GM19324 (cell line): Measurements from ENCODE around the gene C1QTNF9B.
A peak's percentile ranks its signal among the peaks of the same experiment; 100 is the strongest.
"Not testable (repeated sequence)": the region's sequence is repeated elsewhere in the genome, so short reads cannot be mapped to it uniquely, and the experiment has no call there.

Source experiments
- ATAC-seq: cut with Tn5 transposase; IDR thresholded peaks from one replicate; pipeline ENCODE4 v1.9.1; 2021; ENCODE audit warnings: mild to moderate bottlenecking, moderate library complexity; ENCODE audit not compliant: unreplicated experiment, low FRiP score

C1QTNF9B gene

GRCh38 chr13:23898101-23898500, 799 bp upstream of the C1QTNF9B start:
- no peak for ATAC-seq

DNA sequence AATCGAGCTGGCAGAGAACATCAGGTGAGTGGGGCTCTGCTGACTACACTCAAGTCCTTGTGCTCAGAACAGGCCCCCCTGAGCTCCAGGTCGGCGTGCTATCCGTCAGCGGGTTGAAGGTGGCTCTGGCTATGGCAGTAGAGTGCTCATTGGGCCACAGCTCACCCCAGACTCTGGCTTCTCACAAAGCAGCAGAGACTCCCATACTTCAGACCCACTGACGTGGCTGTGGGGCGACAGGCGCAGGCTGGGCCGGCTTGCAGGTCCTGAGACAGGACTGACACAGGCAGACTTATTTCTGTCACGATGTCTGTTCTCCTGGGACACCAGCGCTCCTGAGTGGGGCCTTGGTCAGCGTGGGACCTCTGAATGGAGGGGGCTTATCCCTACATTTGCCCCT, 2.6 kb downstream of the C1QTNF9B start:
- not testable (repeated sequence) for ATAC-seq

DNA sequence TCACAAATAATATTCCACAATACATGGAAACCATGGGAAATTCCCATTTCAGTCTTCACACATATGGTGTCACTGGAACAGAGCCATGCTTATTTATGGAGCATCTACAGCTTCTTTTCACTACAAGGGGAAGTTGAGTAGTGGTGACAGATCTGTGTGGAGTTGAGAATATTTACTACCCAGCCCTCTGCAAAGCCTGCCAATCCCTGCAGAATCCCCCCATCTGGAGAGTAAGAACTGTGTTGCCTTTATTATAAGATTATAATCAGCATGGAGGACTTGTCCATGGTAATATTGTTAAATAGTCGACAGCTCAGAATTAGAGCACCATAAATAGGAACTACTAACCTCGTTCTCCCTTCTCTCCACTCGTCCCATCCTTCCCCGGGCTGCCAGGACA, 3.5 kb downstream of the C1QTNF9B start:
- not testable (repeated sequence) for ATAC-seq

GRCh38 chr13:23889615-23890607, 7.4 kb downstream of the C1QTNF9B start:
- ATAC-seq, result peak; percentile 15

DNA sequence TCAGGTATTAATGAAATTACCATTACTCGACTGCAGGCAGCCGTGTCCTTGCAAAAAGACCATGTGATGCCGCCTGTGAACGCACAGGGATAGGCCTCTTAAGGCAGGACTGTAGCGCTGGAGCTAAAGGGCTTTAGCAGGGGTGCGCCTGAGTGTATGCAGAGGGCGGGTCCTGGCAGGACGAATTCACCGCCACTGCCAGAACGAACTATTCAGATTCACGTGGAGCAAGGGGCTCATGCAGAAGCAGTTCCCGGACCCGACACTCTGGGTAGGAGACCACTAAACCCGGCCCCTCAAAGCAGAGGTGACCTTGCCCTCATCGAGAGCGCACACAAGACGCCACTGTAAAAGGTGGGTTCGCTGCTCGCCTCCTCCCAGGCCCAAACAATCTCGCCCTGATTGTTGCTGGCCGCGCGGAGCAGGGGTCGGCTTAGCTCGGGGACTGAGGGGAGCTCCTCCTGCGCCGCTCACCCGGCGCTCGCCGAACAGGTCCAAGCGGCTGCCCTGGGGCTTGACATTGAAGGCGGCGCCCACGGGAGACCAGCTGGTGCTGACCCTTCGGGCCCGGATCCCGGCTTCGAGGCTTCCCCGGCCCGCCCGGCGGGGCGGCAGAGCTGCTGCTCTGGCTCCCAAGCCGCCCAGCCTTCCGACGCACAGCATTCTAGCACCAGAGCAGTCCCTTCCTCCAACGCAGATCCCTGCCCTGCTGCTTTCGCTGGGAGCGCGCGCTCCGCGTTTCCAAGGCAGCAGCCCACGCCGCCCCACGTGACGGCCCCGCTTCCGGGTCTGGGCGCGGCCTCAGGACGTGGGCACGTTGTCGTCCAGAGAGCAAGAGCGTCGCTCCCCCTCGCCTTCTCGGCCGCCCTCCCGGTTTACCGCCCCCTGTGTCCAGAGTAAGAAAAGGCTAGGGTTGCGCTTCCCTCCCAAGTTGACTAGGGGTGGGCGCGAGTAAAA, 8.4 kb downstream of the C1QTNF9B start, which contains the start of gene MIPEP:
Gene MIPEP, minus strand, starts transcription at position 743 of the 957 bp plus-strand sequence. Its CDS starts 80 bp downstream, at position 663.
- peak; percentile 98 for ATAC-seq

GRCh38 chr13:23884361-23884760, 12.9 kb downstream of the C1QTNF9B start:
- not testable (repeated sequence) for ATAC-seq

DNA sequence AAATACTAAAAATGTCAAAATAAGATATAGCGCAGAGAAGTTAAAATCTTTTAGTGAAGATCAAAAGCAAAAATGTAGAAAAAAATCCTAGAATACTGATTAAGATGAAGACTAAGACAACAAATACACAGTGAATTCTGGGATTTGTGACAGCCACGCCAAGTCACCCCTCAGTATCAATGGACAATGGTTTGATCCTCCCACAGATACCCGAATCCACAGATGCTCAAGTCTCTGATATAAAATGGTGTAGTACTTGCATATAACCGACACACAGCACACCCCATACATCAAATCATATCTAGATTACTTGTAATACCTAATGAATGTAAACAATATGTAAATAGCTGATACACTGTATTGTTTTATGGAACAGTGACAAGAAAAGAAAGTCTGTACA, 14.0 kb downstream of the C1QTNF9B start:
- ATAC-seq, result no peak

DNA sequence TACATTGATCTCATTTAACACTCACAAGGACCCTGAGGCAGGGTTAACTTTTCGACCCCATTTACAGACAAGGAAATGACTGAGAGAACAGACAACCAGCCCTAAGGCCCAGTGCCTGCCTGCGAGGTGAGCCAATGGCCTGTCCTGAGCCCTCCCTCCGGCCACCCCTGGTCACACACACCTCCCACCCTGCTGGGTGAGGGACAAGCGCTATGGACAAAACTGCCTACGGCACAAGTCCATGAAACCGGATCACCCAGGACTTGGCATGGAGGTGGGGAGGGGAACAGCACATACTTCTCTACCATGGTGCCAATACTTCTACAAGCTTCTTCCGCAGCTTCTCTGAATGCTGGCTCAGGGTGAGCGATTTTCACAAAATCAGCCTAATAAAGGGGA, 15.9 kb downstream of the C1QTNF9B start:
- ATAC-seq, result not testable (repeated sequence)

GRCh38 chr13:23880493-23881401, 16.6 kb downstream of the C1QTNF9B start:
- not testable (repeated sequence) for ATAC-seq

- no peak for ATAC-seq
Observed at GRCh38 chr13:23877286-23877685, 20.0 kb downstream of the C1QTNF9B start.

- ATAC-seq, result no peak
Observed at GRCh38 chr13:23876265-23876664, 21.0 kb downstream of the C1QTNF9B start.

GRCh38 chr13:23871616-23872220, 25.6 kb downstream of the C1QTNF9B start:
- ATAC-seq, result no peak

- no peak for ATAC-seq
Observed at GRCh38 chr13:23870356-23871140, 26.8 kb downstream of the C1QTNF9B start.

DNA sequence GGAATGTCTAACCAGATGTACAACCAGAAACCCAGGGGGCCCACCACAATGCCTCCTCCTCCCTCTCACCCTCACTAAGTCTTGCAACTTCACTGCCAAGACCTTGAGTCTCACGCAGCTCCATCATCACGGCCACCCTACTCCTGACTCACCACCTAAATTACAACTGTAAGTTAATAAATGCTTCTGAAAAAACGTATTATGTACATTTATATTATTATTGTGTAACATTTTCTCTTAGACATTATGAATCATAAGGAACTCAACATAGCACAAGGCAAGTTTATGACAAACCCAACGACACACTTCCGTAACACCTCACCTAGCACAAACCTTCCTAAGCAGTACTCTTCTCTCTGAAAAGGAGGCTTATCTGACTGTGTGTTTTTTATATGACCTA, 28.8 kb downstream of the C1QTNF9B start:
- no peak for ATAC-seq

DNA sequence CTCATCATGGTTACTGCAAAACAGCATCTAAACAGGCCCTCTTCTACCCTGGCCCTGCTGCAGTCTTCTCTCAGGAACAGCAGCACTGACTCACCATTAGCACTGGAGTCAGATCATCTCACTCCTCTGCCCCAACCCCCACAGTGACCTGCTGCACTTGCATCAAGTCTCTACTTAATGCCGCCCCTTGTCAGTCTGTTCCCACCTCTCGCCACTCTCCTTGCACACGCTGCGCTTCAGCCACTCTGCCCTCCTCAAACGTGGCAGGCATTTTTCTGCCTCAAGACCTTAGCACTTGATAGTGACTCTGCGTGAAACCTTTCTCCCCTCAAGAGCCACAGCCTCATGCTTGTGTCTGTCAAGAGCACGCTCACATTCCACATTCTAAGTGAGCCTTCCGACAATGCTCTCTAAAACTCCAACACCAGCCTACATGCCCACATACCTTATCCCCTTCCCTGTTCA, 30.2 kb downstream of the C1QTNF9B start:
- ATAC-seq, result no peak

- ATAC-seq, result no peak
Observed at GRCh38 chr13:23866420-23867026, 30.8 kb downstream of the C1QTNF9B start.

DNA sequence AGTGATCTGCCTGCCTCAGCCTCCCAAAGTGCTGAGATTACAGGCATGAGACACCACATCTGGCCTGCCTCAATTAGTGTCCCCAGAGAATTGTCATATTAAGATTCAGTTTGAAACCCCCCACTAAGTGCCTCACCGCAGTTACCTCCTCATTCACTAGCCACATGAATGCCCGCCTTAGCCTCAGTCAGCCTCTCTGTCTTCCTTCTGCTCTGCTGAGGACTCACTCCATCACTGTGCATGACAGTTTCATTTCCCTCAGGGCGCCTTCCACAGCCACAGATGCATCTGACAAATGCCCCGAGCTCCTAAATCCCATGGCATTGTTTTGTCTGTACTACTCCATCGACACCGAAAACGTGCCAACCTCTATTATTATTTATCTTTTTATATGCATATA, 31.4 kb downstream of the C1QTNF9B start:
- ATAC-seq, result no peak

DNA sequence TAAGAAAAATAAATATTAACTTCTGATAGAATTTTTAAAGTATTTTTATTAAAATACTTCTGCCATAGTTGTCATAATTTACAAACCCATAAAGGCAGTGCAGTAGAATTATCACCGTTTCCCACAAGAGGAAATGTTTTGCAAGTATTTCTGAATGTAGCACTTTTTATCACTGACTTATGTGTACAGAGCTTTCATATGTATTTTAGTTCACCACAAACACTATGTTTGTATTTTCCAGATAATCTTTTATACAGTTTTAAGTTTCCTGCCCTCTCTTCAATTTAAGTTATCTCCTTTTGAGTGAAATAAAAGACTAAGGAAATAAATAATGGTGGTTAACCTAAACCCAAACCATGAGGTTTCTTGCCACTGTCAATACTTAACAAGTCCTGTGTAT, 32.3 kb downstream of the C1QTNF9B start:
- no peak for ATAC-seq
